Karpas-422 (cell line): ENCODE data around the gene CHST9. TPM values are rescaled to one million over a fixed set of nuclear protein-coding genes. Genes with fewer than 3 reads are reported as not detected.

Experiments used
- DNase-seq: peaks from one replicate; pipeline ENCODE4 v3.0.0-alpha.2; 2015
- H2AFZ ChIP-seq: fragments of 200-600 bp; sonication (generic); 2 replicates; pipeline ENCODE4 v1.6.1; 2014; ENCODE audit warnings: antibody characterized with exemption, low read length, mixed read lengths
- H3K27ac ChIP-seq: fragments of 200-600 bp; sonication (generic); 2 replicates; pipeline ENCODE4 v1.5.1; 2014; ENCODE audit warnings: mild to moderate bottlenecking, low read length, moderate library complexity
- H3K27me3 ChIP-seq: fragments of 200-600 bp; sonication (generic); 2 replicates; pipeline ENCODE4 v1.6.1; 2014; ENCODE audit warnings: low read length, mixed read lengths
- H3K36me3 ChIP-seq: fragments of 200-600 bp; sonication (generic); 2 replicates; pipeline ENCODE4 v1.6.1; 2014; ENCODE audit warnings: low read length, mixed read lengths; ENCODE audit not compliant: insufficient read depth
- H3K4me1 ChIP-seq: fragments of 200-600 bp; sonication (generic); 2 replicates; pipeline ENCODE4 v1.6.1; 2014; ENCODE audit warnings: mild to moderate bottlenecking, low read length, mixed read lengths
- H3K4me2 ChIP-seq: fragments of 200-600 bp; sonication (generic); 2 replicates; pipeline ENCODE4 v1.6.1; 2014; ENCODE audit warnings: low read length, low read depth, mild to moderate bottlenecking; ENCODE audit not compliant: poor library complexity, severe bottlenecking
- H3K4me3 ChIP-seq: fragments of 200-600 bp; sonication (generic); 2 replicates; pipeline ENCODE4 v1.5.1; 2014; ENCODE audit warnings: mild to moderate bottlenecking, antibody characterized with exemption, low read length, mixed read lengths
- H3K79me2 ChIP-seq: fragments of 200-600 bp; sonication (generic); 2 replicates; pipeline ENCODE4 v1.6.1; 2014; ENCODE audit warnings: mild to moderate bottlenecking, low read length, mixed read lengths
- H3K9ac ChIP-seq: fragments of 200-600 bp; sonication (generic); 2 replicates; pipeline ENCODE4 v1.6.0; 2014; ENCODE audit warnings: low read length
- H3K9me2 ChIP-seq: fragments of 200-600 bp; sonication (generic), shearing (Covaris generic); replicated peaks from 2 replicates; pipeline ENCODE4 v1.6.0; 2014; ENCODE audit warnings: mild to moderate bottlenecking, low read length, moderate library complexity; ENCODE audit not compliant: insufficient read depth
- H3K9me3 ChIP-seq: fragments of 300-700, 200-600 bp; sonication (generic); 2 replicates; pipeline ENCODE4 v1.6.1; 2014; ENCODE audit warnings: low read length, mixed read lengths
- H4K20me1 ChIP-seq: fragments of 200-600 bp; sonication (generic); 2 replicates; pipeline ENCODE4 v1.6.1; 2014; ENCODE audit warnings: mild to moderate bottlenecking, antibody characterized with exemption, low read length, low read depth; ENCODE audit not compliant: insufficient read depth
- total RNA-seq: library from RNA; depleted of rRNA; stranded (reverse); fragments of >200 nt; shearing (Covaris generic); gene quantifications from 2 replicates; pipeline ENCODE4 v1.2.3, GENCODE V29; 2014; ENCODE audit warnings: low replicate concordance

The CHST9 gene
- total RNA-seq, 1 experiment from 2014 or later = not detected

GRCh38 chr18:26965206-26965605 lies 219.9 kb downstream of the CHST9 start:
- H3K4me1 ChIP-seq = no peaks in the 10 kb centered on the region
- H3K9ac ChIP-seq = no peak overlapping the region
- no peak overlapping the region for H2AFZ ChIP-seq
- H4K20me1 ChIP-seq = no peaks in the 10 kb centered on the region
- DNase-seq = no peak
- H3K4me3 ChIP-seq = no peak overlapping the region
- H3K4me2 ChIP-seq = no peak overlapping the region
- H3K27ac ChIP-seq = no peak overlapping the region
- no peaks in the 10 kb centered on the region for H3K36me3 ChIP-seq
- H3K9me3 ChIP-seq = no peaks in the 10 kb centered on the region
- no peaks in the 10 kb centered on the region for H3K79me2 ChIP-seq
- H3K27me3 ChIP-seq = no peaks in the 10 kb centered on the region
- no peaks in the 10 kb centered on the region for H3K9me2 ChIP-seq

DNA sequence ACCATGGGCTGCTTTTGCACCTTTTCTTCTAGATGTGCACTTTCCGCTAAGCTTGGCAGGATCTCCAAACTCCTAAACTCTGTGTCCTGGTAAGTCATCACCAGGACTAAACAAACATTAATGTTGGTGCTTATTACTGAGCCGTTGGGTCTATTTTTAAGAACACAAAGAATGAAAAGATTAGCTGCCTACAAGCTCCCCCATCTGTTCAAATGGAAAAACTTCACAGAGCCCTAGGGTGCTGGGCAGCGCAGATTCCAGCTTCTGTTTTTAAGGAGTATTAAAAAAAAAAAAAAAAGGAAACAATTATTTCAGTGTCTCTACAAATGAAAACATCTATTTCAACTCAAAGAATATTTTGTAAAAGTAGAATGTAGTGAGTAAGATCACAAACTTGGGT lies 221.8 kb downstream of the CHST9 start:
- H3K9ac ChIP-seq = no peak overlapping the region
- H3K36me3 ChIP-seq = no peaks in the 10 kb centered on the region
- no peaks in the 10 kb centered on the region for H3K27me3 ChIP-seq
- H2AFZ ChIP-seq = no peak overlapping the region
- no peaks in the 10 kb centered on the region for H4K20me1 ChIP-seq
- H3K4me3 ChIP-seq = no peak overlapping the region
- H3K9me3 ChIP-seq = no peaks in the 10 kb centered on the region
- H3K27ac ChIP-seq = no peak overlapping the region
- H3K9me2 ChIP-seq = no peaks in the 10 kb centered on the region
- no peak overlapping the region for H3K4me2 ChIP-seq
- no peaks in the 10 kb centered on the region for H3K4me1 ChIP-seq
- no peaks in the 10 kb centered on the region for H3K79me2 ChIP-seq
- DNase-seq = no peak

DNA sequence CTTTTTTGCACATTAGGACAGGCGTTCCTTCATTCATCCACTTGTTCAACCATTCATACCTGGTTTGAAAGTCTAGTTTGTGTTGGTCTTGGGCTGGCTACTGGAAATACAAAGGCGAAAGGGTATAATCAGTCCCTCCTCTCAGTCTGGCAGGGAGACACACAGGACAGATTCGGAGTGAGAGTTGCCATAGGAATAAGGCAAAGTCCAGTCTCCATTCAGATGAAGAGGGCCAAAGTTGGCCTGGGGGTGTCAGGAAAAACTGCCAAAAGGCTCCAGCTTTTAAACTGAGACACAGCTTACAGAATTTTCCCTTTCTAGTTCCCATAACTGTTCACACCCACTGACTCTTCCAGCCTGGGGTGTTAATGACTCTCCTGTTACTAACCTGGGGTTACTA lies 223.3 kb downstream of the CHST9 start:
- DNase-seq = no peak
- H4K20me1 ChIP-seq = no peaks in the 10 kb centered on the region
- no peak overlapping the region for H2AFZ ChIP-seq
- no peaks in the 10 kb centered on the region for H3K9me3 ChIP-seq
- no peaks in the 10 kb centered on the region for H3K9me2 ChIP-seq
- no peak overlapping the region for H3K4me2 ChIP-seq
- no peaks in the 10 kb centered on the region for H3K36me3 ChIP-seq
- no peaks in the 10 kb centered on the region for H3K4me1 ChIP-seq
- H3K4me3 ChIP-seq = no peak overlapping the region
- H3K27ac ChIP-seq = no peak overlapping the region
- no peak overlapping the region for H3K9ac ChIP-seq
- no peaks in the 10 kb centered on the region for H3K27me3 ChIP-seq
- H3K79me2 ChIP-seq = no peaks in the 10 kb centered on the region

DNA sequence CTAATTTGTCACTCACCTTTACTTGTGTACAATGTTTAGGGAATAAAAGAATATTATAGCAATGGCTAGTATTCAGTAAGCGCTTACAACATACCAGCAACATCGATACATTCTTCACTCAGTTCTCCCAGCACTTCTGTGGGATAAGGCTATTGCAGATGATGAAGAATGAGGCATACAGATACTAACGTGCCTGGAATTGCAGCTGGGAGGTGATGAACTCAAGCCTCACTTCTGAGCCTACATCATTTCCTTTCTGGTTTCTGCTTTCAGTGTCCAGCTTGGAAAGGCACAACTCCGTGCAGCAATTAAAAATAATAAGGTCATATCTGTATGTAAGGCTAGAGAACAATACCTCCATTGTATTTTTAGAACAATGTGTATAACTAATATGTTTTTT lies 224.2 kb downstream of the CHST9 start:
- H3K79me2 ChIP-seq = no peaks in the 10 kb centered on the region
- H3K9ac ChIP-seq = no peak overlapping the region

DNA sequence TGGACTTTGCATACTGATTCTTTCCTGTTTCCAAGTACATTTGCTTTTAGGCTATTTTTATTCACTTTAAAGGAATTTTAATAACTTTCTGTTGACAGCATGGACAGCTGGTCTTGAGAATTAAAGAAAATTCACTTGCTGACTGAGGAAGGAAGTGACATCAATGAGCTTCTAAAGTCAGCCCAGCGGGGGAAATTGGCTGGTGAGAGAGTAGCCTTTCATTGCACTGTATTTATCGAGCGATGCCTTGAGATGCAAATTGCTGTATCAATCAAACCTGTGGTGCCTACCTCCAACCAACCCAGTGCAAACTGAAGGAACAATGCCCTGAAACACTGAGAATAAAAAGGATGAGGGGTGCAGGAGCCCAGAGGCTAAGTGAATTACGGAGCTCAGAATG lies 228.2 kb downstream of the CHST9 start:
- Histone ChIP-seq H3K27ac (no peak overlapping the region), H3K4me2 (no peak overlapping the region), H2AFZ (no peak overlapping the region), H3K79me2 (no peaks in the 10 kb centered on the region), H3K4me1 (no peaks in the 10 kb centered on the region), H4K20me1 (no peaks in the 10 kb centered on the region), H3K4me3 (no peak overlapping the region), H3K27me3 (no peaks in the 10 kb centered on the region), H3K9ac (no peak overlapping the region), H3K9me2 (no peaks in the 10 kb centered on the region), H3K36me3 (no peaks in the 10 kb centered on the region), H3K9me3 (no peaks in the 10 kb centered on the region)
- no peak for DNase-seq

More for the DNA sequence above, 224.2 kb downstream of the CHST9 start:
- Histone ChIP-seq H2AFZ (no peak overlapping the region), H3K4me2 (no peak overlapping the region), H3K9me2 (no peaks in the 10 kb centered on the region), H3K36me3 (no peaks in the 10 kb centered on the region), H3K9me3 (no peaks in the 10 kb centered on the region), H4K20me1 (no peaks in the 10 kb centered on the region), H3K4me1 (no peaks in the 10 kb centered on the region), H3K4me3 (no peak overlapping the region), H3K27ac (no peak overlapping the region), H3K27me3 (no peaks in the 10 kb centered on the region)
- DNase-seq = no peak

DNA sequence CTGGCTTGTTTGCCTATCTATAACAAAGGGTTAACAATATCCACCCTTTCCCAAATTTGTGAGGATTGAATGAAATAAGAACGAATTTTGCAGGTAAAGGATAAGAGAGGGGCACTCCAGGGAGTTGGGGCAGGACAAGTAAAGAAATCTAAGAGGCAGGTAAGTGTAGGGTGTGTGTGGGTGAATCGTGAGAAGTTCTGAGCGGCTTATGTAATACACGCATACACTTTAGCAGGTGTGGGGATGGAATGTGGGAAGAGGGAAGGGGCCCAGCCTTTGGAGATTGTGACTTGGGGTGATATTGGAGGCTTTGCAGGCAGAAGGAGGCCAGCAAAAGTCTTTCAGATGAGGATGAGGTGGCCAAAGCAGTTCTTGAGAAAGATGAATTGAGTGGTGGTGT lies 236.4 kb downstream of the CHST9 start:
- Histone ChIP-seq H4K20me1 (no peaks in the 10 kb centered on the region), H3K9me3 (no peaks in the 10 kb centered on the region), H3K36me3 (no peaks in the 10 kb centered on the region), H3K4me2 (no peak overlapping the region), H3K4me3 (no peak overlapping the region), H2AFZ (no peak overlapping the region), H3K27ac (no peak overlapping the region), H3K4me1 (no peaks in the 10 kb centered on the region), H3K79me2 (no peaks in the 10 kb centered on the region), H3K9ac (no peak overlapping the region), H3K9me2 (no peaks in the 10 kb centered on the region), H3K27me3 (no peaks in the 10 kb centered on the region; the same call in 1 of the 2 replicates)
- no peak for DNase-seq

DNA sequence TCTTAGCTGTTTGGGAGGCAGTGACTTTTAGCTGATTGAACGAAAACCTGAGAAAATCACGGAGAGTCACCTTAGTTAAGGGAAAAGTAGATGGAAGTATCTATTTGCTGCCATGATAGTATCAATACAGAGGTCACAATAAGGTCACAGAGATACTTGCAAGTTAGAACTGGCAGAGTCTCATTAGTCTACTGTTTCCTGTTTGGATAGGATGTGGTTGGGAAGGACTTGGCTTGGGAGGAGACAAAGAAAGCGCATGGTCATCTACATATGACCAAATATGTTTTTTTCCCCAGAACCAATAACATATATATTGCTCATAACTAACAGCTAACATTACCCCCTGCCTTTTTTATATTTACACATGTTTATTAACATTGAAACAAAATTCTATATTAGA lies 241.2 kb downstream of the CHST9 start:
- no peak overlapping the region for H3K4me2 ChIP-seq
- no peaks in the 10 kb centered on the region for H3K9me3 ChIP-seq
- H3K4me3 ChIP-seq = no peak overlapping the region
- H3K27me3 ChIP-seq = no peaks in the 10 kb centered on the region; the same call in 1 of the 2 replicates
- no peaks in the 10 kb centered on the region for H3K4me1 ChIP-seq
- no peak overlapping the region for H3K27ac ChIP-seq
- H2AFZ ChIP-seq = no peak overlapping the region
- DNase-seq = no peak
- H3K9me2 ChIP-seq = no peaks in the 10 kb centered on the region
- no peak overlapping the region for H3K9ac ChIP-seq
- H3K79me2 ChIP-seq = no peaks in the 10 kb centered on the region
- no peaks in the 10 kb centered on the region for H4K20me1 ChIP-seq
- no peaks in the 10 kb centered on the region for H3K36me3 ChIP-seq

- Histone ChIP-seq H3K9me2 (no peaks in the 10 kb centered on the region), H4K20me1 (no peaks in the 10 kb centered on the region), H3K4me2 (no peak overlapping the region), H3K4me3 (no peak overlapping the region), H3K9ac (no peak overlapping the region), H2AFZ (no peak overlapping the region), H3K36me3 (no peaks in the 10 kb centered on the region), H3K9me3 (no peaks in the 10 kb centered on the region), H3K27me3 (no peaks in the 10 kb centered on the region; the same call in 1 of the 2 replicates), H3K4me1 (no peaks in the 10 kb centered on the region), H3K79me2 (no peaks in the 10 kb centered on the region), H3K27ac (no peak overlapping the region)
- DNase-seq = no peak
These were observed 243.5 kb downstream of the CHST9 start for GRCh38 chr18:26941584-26941983.
